Lower leg skin (tissue), 3 donors: ENCODE results near the gene TBC1D20.

Experiments used
- CTCF ChIP-seq, 3 donors: fragments of 450-650 bp; IDR thresholded peaks; one replicate each; pipeline ENCODE4 v1.5.1; 2016; ENCODE audit warnings: antibody characterized with exemption in 3 of 3, mild to moderate bottlenecking in 3 of 3, moderate library complexity in 2 of 3
- POLR2A ChIP-seq, 2 donors: fragments of 450-650 bp; IDR thresholded peaks; one replicate each; pipeline ENCODE4 v1.6.1; 2016 to 2017; ENCODE audit warnings: antibody characterized with exemption in 2 of 2, mild to moderate bottlenecking in 1 of 2, moderate library complexity in 1 of 2

GRCh38 chr20:434221-434620, 28.1 kb downstream of the TBC1D20 start:
- TF ChIP-seq CTCF (IDR thresholded peaks at IDR 0.05) (no peak), POLR2A (IDR thresholded peaks at IDR 0.05) (no peak)
